GM19463 (cell line): ENCODE data around the gene TCERG1L.

Source experiments
- ATAC-seq: cut with Tn5 transposase; IDR thresholded peaks from one replicate; pipeline ENCODE4 v1.9.1; 2021; ENCODE audit warnings: mild to moderate bottlenecking, moderate library complexity; ENCODE audit not compliant: unreplicated experiment

The TCERG1L gene

DNA sequence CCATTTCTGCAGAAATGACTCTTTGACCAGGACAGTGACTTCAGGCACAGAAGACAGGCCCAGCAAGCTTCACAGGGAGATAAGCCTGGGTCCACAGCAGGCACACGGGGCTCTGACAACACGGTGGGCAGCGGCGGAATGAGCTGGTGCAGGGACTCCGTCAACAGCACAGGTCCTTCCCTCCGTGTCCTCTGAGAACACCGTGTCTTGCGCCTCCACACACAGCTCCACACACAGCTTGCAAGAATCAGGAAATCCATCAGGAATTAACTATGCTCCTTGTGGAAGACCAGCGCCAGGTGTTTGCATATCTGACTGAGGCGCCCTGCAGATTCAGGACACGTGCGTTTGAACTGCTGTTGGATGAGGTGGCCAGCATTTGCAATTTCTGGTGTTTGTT lies 39.6 kb downstream of the TCERG1L start:
- ATAC-seq, result no peak

GRCh38 chr10:131271195-131271880 lies 40.2 kb downstream of the TCERG1L start:
- ATAC-seq, result no peak

- no peak for ATAC-seq
Measured at GRCh38 chr10:131270461-131271190, 40.9 kb downstream of the TCERG1L start.

DNA sequence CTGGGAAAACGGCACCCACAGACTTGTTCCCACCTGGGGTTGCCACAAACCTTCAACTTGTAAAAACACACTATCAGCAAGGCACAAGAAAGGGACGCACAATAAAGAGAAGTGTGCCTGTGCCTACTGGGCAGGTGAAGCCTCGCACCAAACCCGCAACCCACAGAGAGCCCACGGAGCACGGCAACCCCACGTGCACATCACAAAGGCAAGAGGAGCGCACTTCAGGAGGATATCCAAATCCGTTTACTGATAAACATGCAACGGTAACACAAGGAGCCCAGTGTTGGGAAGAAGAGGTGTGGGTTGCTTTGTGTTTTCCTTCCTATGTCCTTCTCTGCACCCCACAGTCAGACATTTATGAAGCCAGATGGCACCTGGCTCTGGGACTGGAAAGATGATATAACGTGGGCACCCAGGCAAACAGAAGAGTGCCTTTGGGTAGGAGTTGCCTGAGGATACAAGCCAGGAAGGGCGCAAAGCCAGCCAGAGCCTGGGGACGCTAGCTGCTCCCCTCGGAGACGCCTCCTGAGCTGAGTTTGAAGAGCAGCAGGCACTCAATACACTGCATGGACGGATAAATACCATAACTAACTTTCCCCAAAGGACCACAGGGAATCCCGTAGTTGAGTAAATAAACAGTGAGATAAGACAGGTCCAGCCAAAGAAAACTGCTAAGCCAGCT lies 41.6 kb downstream of the TCERG1L start:
- ATAC-seq, result no peak

- no peak for ATAC-seq
Measured at GRCh38 chr10:131267814-131268095, 43.8 kb downstream of the TCERG1L start.

- no peak for ATAC-seq
Measured at GRCh38 chr10:131266936-131267813, 44.3 kb downstream of the TCERG1L start.

GRCh38 chr10:131264110-131264788 lies 47.3 kb downstream of the TCERG1L start:
- ATAC-seq, result no peak

DNA sequence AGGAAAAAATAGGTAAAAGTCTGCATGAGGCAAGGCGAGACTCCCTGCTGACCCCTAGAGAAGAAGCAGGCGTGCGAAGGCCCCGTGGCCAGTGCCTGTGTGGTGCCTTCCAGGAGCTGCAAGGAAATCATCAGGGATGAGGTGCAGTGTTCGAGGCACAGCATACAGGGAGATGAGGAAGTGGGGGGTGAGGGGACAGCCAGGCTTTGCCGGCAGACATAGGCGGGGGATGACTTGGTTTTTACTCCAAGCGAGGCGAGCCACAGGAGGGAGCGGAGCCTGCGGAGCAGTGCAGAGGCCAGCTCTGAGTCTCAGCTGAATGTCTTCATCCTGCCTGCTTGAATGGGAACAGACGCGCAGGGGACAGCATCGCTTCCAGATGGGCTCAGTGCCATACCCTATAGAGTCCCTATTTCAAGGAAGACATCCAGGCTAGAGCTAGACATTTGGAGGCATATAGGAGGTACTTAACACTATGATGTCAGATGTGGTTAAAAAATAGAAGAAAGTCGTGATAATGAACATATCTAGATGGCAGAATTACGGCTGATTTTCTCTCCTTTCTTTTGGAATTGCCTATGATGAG lies 49.5 kb downstream of the TCERG1L start:
- ATAC-seq, result no peak

DNA sequence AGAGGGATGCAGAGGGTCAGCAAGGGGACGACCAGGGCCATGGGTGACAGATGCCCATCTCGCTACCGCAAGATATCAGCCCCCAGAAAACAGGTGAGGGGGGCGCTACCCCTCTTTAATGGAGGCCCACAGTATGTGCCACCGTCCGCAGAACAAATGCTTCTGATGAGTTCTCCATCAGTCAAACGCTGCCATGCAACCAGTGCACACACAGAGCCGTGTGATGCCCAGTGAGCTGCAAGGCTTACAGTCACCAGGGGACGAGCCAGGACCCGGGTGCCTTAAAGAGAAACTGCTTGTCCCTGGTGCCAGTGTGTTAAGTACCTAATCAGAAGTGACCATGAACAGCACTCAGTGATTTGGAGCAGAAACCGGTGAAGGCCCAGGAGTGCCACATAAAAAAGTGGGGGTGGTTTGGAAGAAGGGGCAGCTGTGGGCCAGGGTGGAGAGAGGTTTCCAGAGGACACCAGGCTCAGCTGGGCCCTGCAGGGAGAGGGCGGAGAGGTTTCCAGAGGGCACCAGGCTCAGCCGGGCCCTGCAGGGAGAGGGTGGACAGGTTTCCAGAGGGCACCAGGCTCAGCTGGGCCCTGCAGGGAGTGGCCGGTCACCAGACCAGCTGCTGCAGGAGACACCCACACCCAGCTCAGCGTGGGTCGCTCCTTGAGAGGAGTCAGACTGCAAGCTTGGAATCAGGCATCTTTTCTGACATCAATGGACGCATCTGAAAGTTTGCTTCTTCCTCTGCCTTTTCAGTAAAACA lies 50.9 kb downstream of the TCERG1L start:
- ATAC-seq, result no peak

- ATAC-seq, result no peak
Measured at GRCh38 chr10:131260031-131260430, 51.5 kb downstream of the TCERG1L start.

- no peak for ATAC-seq
Measured at GRCh38 chr10:131259535-131259934, 52.0 kb downstream of the TCERG1L start.

DNA sequence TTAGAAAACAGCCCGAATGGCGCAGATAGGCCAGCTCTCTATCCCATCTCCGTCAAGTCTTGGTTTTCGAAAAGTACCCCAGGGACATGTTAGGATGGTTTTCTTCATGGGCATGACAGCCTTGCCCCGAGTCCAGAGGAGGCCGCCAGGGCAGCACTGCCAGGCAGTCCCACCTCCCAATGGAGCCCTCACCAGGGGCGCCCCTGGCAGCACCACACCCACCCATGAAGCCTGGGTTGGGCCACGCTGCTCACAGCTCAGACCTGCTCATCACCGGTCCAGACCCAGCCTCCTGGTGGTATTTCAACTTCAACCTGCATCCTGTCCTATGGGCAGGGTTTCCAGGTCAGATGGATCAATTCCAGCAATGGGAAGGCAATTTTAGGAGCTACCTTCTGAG lies 53.3 kb downstream of the TCERG1L start:
- no peak for ATAC-seq

GRCh38 chr10:131257027-131257426 lies 54.5 kb downstream of the TCERG1L start:
- ATAC-seq, result no peak

DNA sequence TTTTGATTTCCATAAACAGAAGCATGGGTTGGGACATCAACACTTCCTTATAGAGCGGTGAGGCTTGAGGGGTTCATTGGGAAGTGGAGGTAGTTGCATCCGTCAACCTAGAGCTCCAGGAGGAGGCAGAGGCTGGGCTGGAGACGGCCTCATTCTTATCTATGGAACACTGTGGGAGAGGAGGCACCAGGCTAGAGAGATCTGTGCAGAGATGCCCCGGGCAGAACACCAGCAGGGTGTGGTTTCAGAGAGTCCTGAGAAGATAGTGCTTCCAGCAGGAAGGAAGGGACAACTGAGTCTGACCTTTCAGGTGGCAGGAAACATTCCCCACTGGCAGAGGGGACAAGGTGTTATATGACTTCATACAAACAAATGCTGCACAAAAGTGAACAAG lies 56.7 kb downstream of the TCERG1L start:
- no peak for ATAC-seq

- ATAC-seq, result no peak
Measured at GRCh38 chr10:131253931-131254858, 57.3 kb downstream of the TCERG1L start.

DNA sequence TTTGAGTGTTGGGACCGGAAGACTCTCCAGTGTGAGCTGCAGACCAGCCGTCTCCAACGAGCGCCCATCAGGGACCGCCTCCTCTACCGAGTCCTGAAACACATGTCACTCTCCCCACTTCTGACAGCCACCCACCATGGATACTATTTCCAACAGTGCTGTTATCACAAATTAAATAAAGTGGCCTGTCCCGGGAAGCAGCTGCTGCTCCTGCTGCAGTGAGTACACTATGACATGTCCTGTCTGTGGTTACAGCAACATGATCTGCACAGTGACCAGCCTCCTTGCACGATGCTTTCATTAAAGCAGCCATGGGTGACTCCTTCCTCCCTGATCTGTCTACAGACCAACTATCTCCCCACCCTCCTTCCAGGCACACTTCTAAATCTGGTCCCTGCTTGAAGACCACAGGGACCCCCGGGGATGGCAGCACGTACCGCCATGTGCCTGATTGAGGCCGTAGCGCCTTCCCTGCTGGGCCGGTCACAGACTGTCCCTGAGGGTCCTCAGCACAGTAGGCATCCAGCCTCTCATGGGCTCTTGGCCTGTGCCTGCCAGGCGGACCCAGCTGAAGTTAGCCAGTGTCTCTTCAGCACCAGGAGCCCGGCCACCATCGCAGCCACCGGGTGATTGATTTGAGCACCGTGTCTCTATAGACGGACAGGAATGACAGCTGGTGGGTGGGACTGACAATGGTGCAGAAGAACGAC lies 58.8 kb downstream of the TCERG1L start:
- ATAC-seq, result no peak

GRCh38 chr10:131251146-131251541 lies 60.4 kb downstream of the TCERG1L start:
- no peak for ATAC-seq
